IMR-90 (cell line): Measurements from ENCODE around the gene TMEM271. TPM values are rescaled to one million over a fixed set of nuclear protein-coding genes. Genes with fewer than 3 reads are reported as not detected.

Experiments
- ATAC-seq: fragments of 200-7000 bp; cut with Tn5 transposase; 2 replicates; pipeline ENCODE4 v1.9.1; 2020; ENCODE audit warnings: low read depth, mild to moderate bottlenecking, moderate library complexity
- BruUV-seq: library from RNA; stranded (reverse); fragments of 400-500 nt; replicated peaks from 2 replicates; lab custom pipeline; 2021; lab: Mats Ljungman, UMichigan
- CTCF ChIA-PET: fragments of 300-600 bp; formaldehyde crosslinking; extraction: SDS; loops from one replicate; lab custom pipeline; 2021; ENCODE audit warnings: antibody characterized with exemption; lab: Yijun Ruan, JAX
- POLR2A ChIA-PET: fragments of 300-600 bp; sonication (Branson Sonifier 250); formaldehyde crosslinking; loops from one replicate; lab custom pipeline; 2022; ENCODE audit warnings: antibody characterized with exemption; ENCODE audit not compliant: unreplicated experiment; lab: Charles Lee
- DNase-seq: peaks from one replicate; pipeline ENCODE4 v3.0.0; 2013
- H2AFZ ChIP-seq: replicated peaks from 2 replicates; pipeline ENCODE3; 2013; ENCODE audit warnings: low read length, mild to moderate bottlenecking; ENCODE audit not compliant: poor library complexity
- H2AK5ac ChIP-seq: 2 replicates; pipeline ENCODE4 v1.6.1; 2013; ENCODE audit warnings: low read depth, low read length, inconsistent platforms
- H2AK9ac ChIP-seq: replicated peaks from 2 replicates; pipeline ENCODE3; 2013; ENCODE audit warnings: mild to moderate bottlenecking, low read depth, low read length, moderate library complexity; ENCODE audit not compliant: poor library complexity
- H2BK120ac ChIP-seq: 2 replicates; pipeline ENCODE4 v1.6.1; 2013; ENCODE audit warnings: low read depth, low read length, inconsistent platforms
- H2BK15ac ChIP-seq: 3 replicates; pipeline ENCODE4 v1.6.1; 2013; ENCODE audit warnings: low read depth, low read length, inconsistent platforms
- H2BK20ac ChIP-seq: 2 replicates; pipeline ENCODE4 v1.6.1; 2013; ENCODE audit warnings: low read depth, mild to moderate bottlenecking, inconsistent platforms, low read length, moderate library complexity
- H2BK5ac ChIP-seq: 2 replicates; pipeline ENCODE4 v1.6.1; 2013; ENCODE audit warnings: mild to moderate bottlenecking, low read depth, low read length, inconsistent platforms; ENCODE audit not compliant: poor library complexity, severe bottlenecking
- H3K14ac ChIP-seq: replicated peaks from 2 replicates; pipeline ENCODE4 v1.6.1; 2013; ENCODE audit warnings: low read depth, low read length, inconsistent platforms
- H3K18ac ChIP-seq: 2 replicates; pipeline ENCODE4 v1.6.1; 2013; ENCODE audit warnings: low read depth, low read length, control low read depth
- H3K23ac ChIP-seq: 2 replicates; pipeline ENCODE4 v1.6.1; 2013; ENCODE audit warnings: low read depth, low read length, inconsistent platforms
- H3K27ac ChIP-seq: 2 replicates; pipeline ENCODE4 v1.5.1; 2013; ENCODE audit warnings: mild to moderate bottlenecking, control low read depth, low read length; ENCODE audit not compliant: insufficient read depth
- H3K27me3 ChIP-seq: 2 replicates; pipeline ENCODE4 v1.6.1; 2013; ENCODE audit warnings: low read length; ENCODE audit not compliant: control insufficient read depth, insufficient read depth
- H3K36me3 ChIP-seq: 2 replicates; pipeline ENCODE4 v1.6.1; 2013; ENCODE audit warnings: low read length, mixed read lengths; ENCODE audit not compliant: control insufficient read depth, insufficient read depth
- H3K4ac ChIP-seq: 2 replicates; pipeline ENCODE4 v1.6.1; 2013; ENCODE audit warnings: low read depth, low read length, inconsistent platforms
- H3K4me1 ChIP-seq: 2 replicates; pipeline ENCODE4 v1.6.1; 2013; ENCODE audit warnings: low read length, mixed read lengths; ENCODE audit not compliant: control insufficient read depth, insufficient read depth
- H3K4me2 ChIP-seq: 2 replicates; pipeline ENCODE4 v1.6.1; 2013; ENCODE audit warnings: low read depth, mild to moderate bottlenecking, control low read depth, low read length, moderate library complexity
- H3K4me3 ChIP-seq: 2 replicates; pipeline ENCODE4 v1.5.1; 2013; ENCODE audit warnings: low read depth, mild to moderate bottlenecking, control low read depth, low read length, moderate library complexity; ENCODE audit not compliant: insufficient read depth
- H3K56ac ChIP-seq: 2 replicates; pipeline ENCODE4 v1.6.1; 2013; ENCODE audit warnings: low read length, inconsistent platforms; ENCODE audit not compliant: insufficient read depth; ENCODE audit errors: extremely low read depth
- H3K79me1 ChIP-seq, 2 experiments: 2 replicates each; pipeline ENCODE4 v1.6.1; 2013; ENCODE audit warnings: low read length in 2 of 2, inconsistent platforms in 1 of 2, low read depth in 1 of 2
- H3K9ac ChIP-seq: 2 replicates; pipeline ENCODE4 v1.6.1; 2013; ENCODE audit warnings: low read depth, low read length, control low read depth
- H3K9me1 ChIP-seq: 2 replicates; pipeline ENCODE4 v1.6.1; 2013; ENCODE audit warnings: low read length, inconsistent platforms; ENCODE audit not compliant: insufficient read depth
- H3K9me3 ChIP-seq: 2 replicates; pipeline ENCODE4 v1.6.1; 2013; ENCODE audit warnings: low read length; ENCODE audit not compliant: control insufficient read depth, insufficient read depth
- H4K20me1 ChIP-seq: 2 replicates; pipeline ENCODE4 v1.6.1; 2013; ENCODE audit warnings: low read length, inconsistent platforms; ENCODE audit not compliant: insufficient read depth
- H4K5ac ChIP-seq: 2 replicates; pipeline ENCODE4 v1.6.1; 2013; ENCODE audit warnings: mild to moderate bottlenecking, low read depth, low read length, control low read depth
- H4K8ac ChIP-seq, 2 experiments: 2 replicates each; pipeline ENCODE4 v1.6.1; 2013; ENCODE audit warnings: low read depth in 2 of 2, low read length in 2 of 2, control low read depth in 1 of 2, inconsistent platforms in 1 of 2
- H4K91ac ChIP-seq: 2 replicates; pipeline ENCODE4 v1.6.1; 2013; ENCODE audit warnings: low read depth, low read length, inconsistent platforms; ENCODE audit not compliant: insufficient read depth
- BHLHE40 ChIP-seq: fragments of 150-350 bp; IDR thresholded peaks from 2 replicates; pipeline ENCODE4 v1.6.1; 2016; ENCODE audit warnings: mild to moderate bottlenecking, low read depth, low read length
- CEBPB ChIP-seq: IDR thresholded peaks from 2 replicates; pipeline ENCODE4 v1.6.1; 2012; ENCODE audit warnings: low read depth, low read length, improper control_type of control experiment
- ELK1 ChIP-seq: fragments of 150-350 bp; IDR thresholded peaks from 2 replicates; pipeline ENCODE4 v1.6.1; 2016; ENCODE audit warnings: low read depth, mild to moderate bottlenecking, low read length, moderate library complexity, borderline replicate concordance
- MAFK ChIP-seq: IDR thresholded peaks from 2 replicates; pipeline ENCODE4 v1.6.1; 2012; ENCODE audit warnings: low read depth, low read length, improper control_type of control experiment
- MAZ ChIP-seq: IDR thresholded peaks from 2 replicates; pipeline ENCODE4 v1.6.1; 2012; ENCODE audit warnings: low read depth, mild to moderate bottlenecking, low read length, improper control_type of control experiment, moderate library complexity, borderline replicate concordance
- MXI1 ChIP-seq: IDR thresholded peaks from 2 replicates; pipeline ENCODE4 v1.6.1; 2012; ENCODE audit warnings: low read depth, mild to moderate bottlenecking, low read length, moderate library complexity, borderline replicate concordance
- NFE2L2 ChIP-seq: fragments of 150-350 bp; IDR thresholded peaks from 2 replicates; pipeline ENCODE4 v1.6.1; 2016; ENCODE audit warnings: low read depth, mild to moderate bottlenecking, low read length
- POLR2A ChIP-seq: IDR thresholded peaks from 2 replicates; pipeline ENCODE4 v1.6.1; 2012; ENCODE audit warnings: mild to moderate bottlenecking, low read depth, low read length
- RAD21 ChIP-seq: IDR thresholded peaks from 2 replicates; pipeline ENCODE4 v1.6.1; 2012; ENCODE audit warnings: low read length, improper control_type of control experiment
- RCOR1 ChIP-seq: IDR thresholded peaks from 2 replicates; pipeline ENCODE4 v1.6.1; 2012; ENCODE audit warnings: mild to moderate bottlenecking, low read length, improper control_type of control experiment; ENCODE audit not compliant: insufficient replicate concordance
- RFX5 ChIP-seq: IDR thresholded peaks from 2 replicates; pipeline ENCODE4 v1.8.0; 2012; ENCODE audit warnings: low read depth, mild to moderate bottlenecking, low read length, moderate library complexity
- SMC3 ChIP-seq: fragments of 150-350 bp; IDR thresholded peaks from 2 replicates; pipeline ENCODE4 v1.6.1; 2016; ENCODE audit warnings: low read depth, mild to moderate bottlenecking, antibody characterized with exemption, low read length, moderate library complexity
- WGBS, 2 experiments: methylation state at CpG; one replicate each; pipeline versions ENCODE4 v1.1.5 to v1.1.7; 2013; ENCODE audit warnings: missing lambda C conversion rate in 2 of 2; ENCODE audit not compliant: insufficient read length in 1 of 2; ENCODE audit errors: extremely low coverage in 2 of 2; 5-methylcytosine and 5-hydroxymethylcytosine counted together
- dilution Hi-C: fragments of 300-500 bp; cut with HindIII; formaldehyde crosslinking; loops from one replicate; pipeline ENCODE4 v1.14.3; 2018; ENCODE audit warnings: low sequenced_read_pairs; ENCODE audit not compliant: unreplicated experiment
- in situ Hi-C: fragments of 300-500 bp; cut with MboI; formaldehyde crosslinking; loops from 3 replicates; pipeline ENCODE4 v1.14.3; 2019; ENCODE audit warnings: low sequenced_read_pairs, inconsistent platforms, mixed read lengths
- intact Hi-C: fragments of 100-400 bp; cut with micrococcal nuclease; formaldehyde crosslinking; loops from 2 replicates; pipeline ENCODE4 v1.10.0; 2022
- polyA plus RNA-seq, 3 experiments: library from polyadenylated mRNA; depleted of rRNA; stranded (reverse); fragments of >200 nt; gene quantifications; 2 replicates each; pipeline ENCODE4 v1.2.3, GENCODE V29; 2012; ENCODE audit warnings: low replicate concordance in 1 of 3
- total RNA-seq: library from RNA; depleted of rRNA; stranded (reverse); fragments of >200 nt; gene quantifications from 2 replicates; pipeline ENCODE4 v1.2.3, GENCODE V29; 2012
- TF ChIP-seq, protein P1 (sequence below): conservative IDR thresholded peaks from 2 replicates; pipeline ENCODE4 v1.5.1; 2012; ENCODE audit warnings: mild to moderate bottlenecking, low read depth, low read length, improper control_type of control experiment
- TF ChIP-seq, protein P2 (sequence below): fragments of 150-350 bp; IDR thresholded peaks from 2 replicates; pipeline ENCODE4 v1.6.1; 2017; ENCODE audit warnings: mild to moderate bottlenecking, antibody characterized with exemption, low read length, low read depth

The TMEM271 gene
- total and polyA plus RNA-seq, 2 of the 4 experiments (the other 2 are of a cell fraction), result not detected

DNA sequence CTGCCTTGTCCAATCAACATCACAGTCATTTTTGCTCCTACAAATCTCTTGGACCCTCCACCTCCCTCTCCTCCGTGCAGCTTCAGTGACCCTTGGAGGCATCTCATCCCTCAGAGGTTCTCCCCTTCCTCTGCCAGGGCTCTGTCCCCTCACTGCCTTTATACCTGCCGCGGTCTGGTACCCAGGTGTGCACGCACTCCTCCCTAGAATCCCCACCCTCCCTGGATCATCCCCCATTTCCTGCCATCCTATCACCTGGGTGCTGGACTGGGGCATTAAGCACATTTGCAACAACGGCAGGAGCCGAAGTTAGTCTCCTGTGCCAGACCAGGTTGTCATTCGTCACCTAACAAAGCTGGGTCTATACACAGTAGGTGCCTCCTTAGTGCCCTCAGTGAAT is 10.1 kb downstream of the TMEM271 start:
- H3K4ac ChIP-seq, result no peak overlapping the region
- no peak overlapping the region for H2BK20ac ChIP-seq
- no peak overlapping the region for H3K4me3 ChIP-seq
- H2AK9ac ChIP-seq, result no peak overlapping the region
- BruUV-seq, result no TSS peak
- no peak overlapping the region for H4K5ac ChIP-seq
- no peak overlapping the region for H2BK15ac ChIP-seq
- H4K8ac ChIP-seq, result no peak overlapping the region
- no peak overlapping the region for H3K56ac ChIP-seq
- H3K9me3 ChIP-seq, result peaks cover 6% of the 10 kb centered on the region; the same call in 1 of the 2 replicates
- H3K9ac ChIP-seq, result no peak overlapping the region
- no peaks in the 10 kb centered on the region for H3K9me1 ChIP-seq
- H3K27me3 ChIP-seq, result no peaks in the 10 kb centered on the region; the same call in 1 of the 2 replicates
- DNase-seq (no peak), ATAC-seq (no peak)
- intact Hi-C loops, result no loop called here
- H2BK5ac ChIP-seq, result no peak overlapping the region
- H3K14ac ChIP-seq, result no peak overlapping the region
- H2AFZ ChIP-seq, result no peak overlapping the region
- H3K23ac ChIP-seq, result no peak overlapping the region
- H2AK5ac ChIP-seq, result no peak overlapping the region
- peaks cover 3% of the 10 kb centered on the region; the same call in 1 of the 2 replicates for H4K20me1 ChIP-seq
- in situ Hi-C loops, result no loop called here
- H3K4me1 ChIP-seq, result no peaks in the 10 kb centered on the region
- no peak overlapping the region for H3K27ac ChIP-seq
- TF ChIP-seq POLR2A (no peak), NFE2L2 (no peak), BHLHE40 (no peak), MAZ (no peak), RAD21 (no peak), RCOR1 (no peak), RFX5 (no peak), ELK1 (no peak), SMC3 (no peak), MAFK (no peak), MXI1 (no peak), CEBPB (no peak)
- TF ChIP-seq, protein P1, sequence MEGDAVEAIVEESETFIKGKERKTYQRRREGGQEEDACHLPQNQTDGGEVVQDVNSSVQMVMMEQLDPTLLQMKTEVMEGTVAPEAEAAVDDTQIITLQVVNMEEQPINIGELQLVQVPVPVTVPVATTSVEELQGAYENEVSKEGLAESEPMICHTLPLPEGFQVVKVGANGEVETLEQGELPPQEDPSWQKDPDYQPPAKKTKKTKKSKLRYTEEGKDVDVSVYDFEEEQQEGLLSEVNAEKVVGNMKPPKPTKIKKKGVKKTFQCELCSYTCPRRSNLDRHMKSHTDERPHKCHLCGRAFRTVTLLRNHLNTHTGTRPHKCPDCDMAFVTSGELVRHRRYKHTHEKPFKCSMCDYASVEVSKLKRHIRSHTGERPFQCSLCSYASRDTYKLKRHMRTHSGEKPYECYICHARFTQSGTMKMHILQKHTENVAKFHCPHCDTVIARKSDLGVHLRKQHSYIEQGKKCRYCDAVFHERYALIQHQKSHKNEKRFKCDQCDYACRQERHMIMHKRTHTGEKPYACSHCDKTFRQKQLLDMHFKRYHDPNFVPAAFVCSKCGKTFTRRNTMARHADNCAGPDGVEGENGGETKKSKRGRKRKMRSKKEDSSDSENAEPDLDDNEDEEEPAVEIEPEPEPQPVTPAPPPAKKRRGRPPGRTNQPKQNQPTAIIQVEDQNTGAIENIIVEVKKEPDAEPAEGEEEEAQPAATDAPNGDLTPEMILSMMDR, result no peak
- TF ChIP-seq, protein P2, sequence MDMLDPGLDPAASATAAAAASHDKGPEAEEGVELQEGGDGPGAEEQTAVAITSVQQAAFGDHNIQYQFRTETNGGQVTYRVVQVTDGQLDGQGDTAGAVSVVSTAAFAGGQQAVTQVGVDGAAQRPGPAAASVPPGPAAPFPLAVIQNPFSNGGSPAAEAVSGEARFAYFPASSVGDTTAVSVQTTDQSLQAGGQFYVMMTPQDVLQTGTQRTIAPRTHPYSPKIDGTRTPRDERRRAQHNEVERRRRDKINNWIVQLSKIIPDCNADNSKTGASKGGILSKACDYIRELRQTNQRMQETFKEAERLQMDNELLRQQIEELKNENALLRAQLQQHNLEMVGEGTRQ, result no peak
- no peak overlapping the region for H2BK120ac ChIP-seq
- no peaks in the 10 kb centered on the region for H3K36me3 ChIP-seq
- H3K4me2 ChIP-seq, result no peak overlapping the region
- ChIA-PET CTCF (no interaction called here), POLR2A (no interaction called here)
- H3K18ac ChIP-seq, result no peak overlapping the region
- 96% methylated on average over 6 of the region's 7 CpGs; no CpG with 5 or more reads in 1 of the 2 experiments for WGBS, 2 experiments
- dilution Hi-C loops, result no loop called here
- no peaks in the 10 kb centered on the region for H3K79me1 ChIP-seq
- H4K91ac ChIP-seq, result no peak overlapping the region
